Endometrial microvascular endothelial cells (primary cell): ENCODE measurements around the gene MPND. TPM values are rescaled to one million over a fixed set of nuclear protein-coding genes. Genes with fewer than 3 reads are reported as not detected.

Experiments used
- in situ Hi-C: cut with HindIII; loops from 2 replicates; pipeline ENCODE4 v1.10.0; 2017; ENCODE audit warnings: low sequenced_read_pairs, low pct_unique_long_range_greater_than_20kb; ENCODE audit errors: inconsistent ontology term
- total RNA-seq: library from RNA; depleted of rRNA; stranded (reverse); fragments of >200 nt; gene quantifications from one replicate; pipeline ENCODE4 v1.2.3, GENCODE V29; 2015; ENCODE audit errors: inconsistent ontology term

MPND gene, protein sequence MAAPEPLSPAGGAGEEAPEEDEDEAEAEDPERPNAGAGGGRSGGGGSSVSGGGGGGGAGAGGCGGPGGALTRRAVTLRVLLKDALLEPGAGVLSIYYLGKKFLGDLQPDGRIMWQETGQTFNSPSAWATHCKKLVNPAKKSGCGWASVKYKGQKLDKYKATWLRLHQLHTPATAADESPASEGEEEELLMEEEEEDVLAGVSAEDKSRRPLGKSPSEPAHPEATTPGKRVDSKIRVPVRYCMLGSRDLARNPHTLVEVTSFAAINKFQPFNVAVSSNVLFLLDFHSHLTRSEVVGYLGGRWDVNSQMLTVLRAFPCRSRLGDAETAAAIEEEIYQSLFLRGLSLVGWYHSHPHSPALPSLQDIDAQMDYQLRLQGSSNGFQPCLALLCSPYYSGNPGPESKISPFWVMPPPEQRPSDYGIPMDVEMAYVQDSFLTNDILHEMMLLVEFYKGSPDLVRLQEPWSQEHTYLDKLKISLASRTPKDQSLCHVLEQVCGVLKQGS
- total RNA-seq = 3.5 TPM

DNA sequence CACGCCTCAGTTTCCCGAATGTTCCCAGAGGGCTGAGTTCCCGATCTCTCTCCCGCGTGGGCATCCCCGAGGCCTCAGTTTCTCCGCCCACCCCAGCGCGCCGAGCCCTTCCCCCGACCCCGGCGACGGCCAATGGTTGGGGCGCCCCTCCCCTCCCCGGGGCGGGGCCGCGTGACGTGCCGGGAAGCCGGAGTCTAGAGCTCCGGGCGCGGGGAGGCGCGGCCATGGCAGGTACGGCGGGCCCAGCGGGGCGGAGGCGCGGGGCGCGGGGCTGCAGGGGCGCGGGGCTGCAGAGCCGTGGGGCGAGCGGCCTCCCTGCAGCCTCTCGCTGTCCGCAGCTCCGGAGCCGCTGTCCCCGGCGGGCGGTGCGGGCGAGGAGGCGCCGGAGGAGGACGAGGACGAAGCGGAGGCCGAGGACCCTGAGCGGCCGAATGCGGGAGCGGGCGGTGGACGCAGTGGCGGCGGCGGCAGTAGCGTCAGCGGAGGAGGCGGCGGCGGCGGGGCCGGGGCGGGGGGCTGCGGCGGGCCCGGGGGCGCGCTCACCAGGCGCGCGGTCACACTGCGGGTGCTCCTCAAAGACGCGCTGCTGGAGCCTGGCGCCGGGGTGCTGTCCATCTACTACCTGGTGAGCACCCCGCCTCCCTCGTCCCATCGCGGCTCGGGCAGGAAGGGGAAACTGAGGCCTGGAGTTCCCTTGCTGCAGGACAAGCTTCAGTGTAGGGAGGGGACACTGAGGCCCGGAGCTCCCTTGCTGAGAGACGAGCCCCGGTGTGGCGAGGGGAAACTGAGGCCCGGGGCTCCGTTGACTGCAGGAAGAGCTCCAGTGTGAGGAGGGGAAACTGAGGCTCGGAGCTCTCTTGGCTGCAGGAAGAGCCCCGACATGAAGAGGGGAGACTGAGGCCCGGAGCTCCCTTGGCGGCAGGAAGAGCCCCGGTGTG is at the start of gene MPND:
Gene MPND (plus strand): TSS at position 193 of the 938 bp plus-strand sequence. CDS start 32 bp downstream, at position 225.
- in situ Hi-C loops = no loop called here

DNA sequence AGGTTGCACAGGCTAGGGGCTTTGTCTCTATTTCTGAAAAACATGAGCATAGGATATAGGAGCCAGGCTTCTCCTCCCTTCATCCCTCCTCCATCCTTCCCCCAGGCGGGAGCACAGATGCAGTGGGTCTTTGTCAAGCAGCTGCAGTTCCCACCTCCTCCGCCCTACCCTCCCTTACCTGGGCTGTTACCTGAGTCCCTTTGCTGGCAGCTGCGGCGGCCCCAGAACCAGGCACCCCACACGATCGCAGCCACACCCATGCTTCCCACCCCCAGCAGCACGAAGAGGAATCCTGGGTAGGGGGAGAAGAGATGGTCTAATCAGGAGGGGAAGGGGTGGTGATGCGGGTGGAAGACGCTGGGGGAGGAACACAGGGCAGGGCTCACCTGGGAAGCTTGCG is 49.0 kb upstream of the MPND start:
- in situ Hi-C loops = no loop called here

DNA sequence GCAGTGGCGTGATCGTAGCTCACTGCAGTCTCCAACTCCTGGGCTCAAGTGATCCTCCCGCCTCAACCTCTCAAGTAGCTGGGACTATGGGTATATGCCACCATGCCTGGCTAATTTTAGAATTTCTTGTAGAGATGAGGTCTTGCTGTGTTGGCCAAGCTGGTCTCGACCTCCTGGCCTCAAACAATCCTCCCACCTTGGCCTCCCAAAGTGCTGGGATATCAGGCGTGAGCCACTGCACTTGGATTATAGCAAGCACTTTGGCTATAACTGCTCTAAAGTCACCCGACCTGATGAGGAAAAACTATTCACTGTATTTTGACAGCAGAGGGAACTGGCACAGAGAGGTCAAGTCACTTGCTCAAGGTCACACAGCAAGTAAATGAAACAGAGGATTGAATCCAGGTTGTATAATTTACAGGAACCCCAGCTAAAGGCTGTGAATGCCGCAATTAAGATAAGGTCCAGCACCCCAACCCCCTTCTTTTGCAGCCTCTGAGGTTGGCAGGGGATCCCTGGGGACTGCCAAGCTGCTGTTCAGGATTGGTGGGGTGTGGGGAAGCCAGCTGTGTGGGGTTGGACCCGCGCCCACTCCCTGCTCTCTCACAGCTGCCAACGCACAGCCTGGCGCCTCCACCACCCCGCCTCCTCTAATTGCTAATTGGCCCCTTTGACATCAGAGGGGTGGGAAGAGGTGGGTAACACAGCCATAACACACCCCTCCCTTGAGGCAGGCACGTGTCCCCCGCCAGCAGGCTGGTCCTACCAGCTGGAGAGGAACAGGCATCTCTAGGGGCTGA is 47.2 kb upstream of the MPND start:
- in situ Hi-C loops = no loop called here

DNA sequence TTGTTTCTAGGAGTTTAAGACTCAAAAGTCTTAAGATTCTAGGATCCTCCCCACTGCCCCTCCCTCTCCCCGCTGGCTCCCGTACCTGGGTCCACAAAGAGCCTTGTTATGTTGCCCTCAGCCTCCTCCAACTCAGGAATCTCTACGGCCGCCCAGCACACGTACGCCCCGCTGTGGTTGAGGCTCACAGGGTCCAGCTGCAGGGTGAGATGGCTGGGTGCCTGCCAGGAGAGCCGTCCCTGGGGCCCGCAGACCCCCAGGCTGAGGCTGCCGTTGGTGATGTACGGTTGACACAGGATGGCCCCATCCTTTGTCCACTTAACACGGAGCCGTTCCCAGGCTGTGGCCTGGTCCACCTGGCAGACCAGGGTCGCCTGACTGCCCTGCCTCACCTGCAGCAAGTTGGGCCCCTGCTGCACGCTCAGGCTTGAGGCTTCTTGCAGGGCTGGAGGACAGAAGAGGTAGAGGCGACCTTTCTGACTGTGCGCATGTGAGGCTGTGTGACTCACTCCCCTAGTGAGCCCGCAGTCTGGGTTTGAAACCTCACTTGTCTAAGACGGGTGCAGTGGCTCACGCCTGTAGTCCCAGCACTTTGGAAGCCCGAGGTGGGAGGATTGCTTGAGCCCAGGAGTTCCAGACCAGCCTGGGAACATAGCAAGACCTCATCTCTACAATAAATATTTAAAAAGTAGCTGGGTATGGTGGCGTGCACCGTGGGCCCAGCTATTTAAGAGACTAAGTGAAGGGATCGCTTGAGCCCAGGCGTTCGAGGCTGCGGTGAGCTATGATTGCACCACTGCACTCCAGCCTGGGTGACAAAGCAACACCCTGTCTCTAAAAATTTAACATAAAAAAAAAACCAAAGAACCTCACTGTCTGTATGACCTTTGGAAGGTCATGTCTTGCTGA is 45.2 kb upstream of the MPND start:
- in situ Hi-C loops = no loop called here

DNA sequence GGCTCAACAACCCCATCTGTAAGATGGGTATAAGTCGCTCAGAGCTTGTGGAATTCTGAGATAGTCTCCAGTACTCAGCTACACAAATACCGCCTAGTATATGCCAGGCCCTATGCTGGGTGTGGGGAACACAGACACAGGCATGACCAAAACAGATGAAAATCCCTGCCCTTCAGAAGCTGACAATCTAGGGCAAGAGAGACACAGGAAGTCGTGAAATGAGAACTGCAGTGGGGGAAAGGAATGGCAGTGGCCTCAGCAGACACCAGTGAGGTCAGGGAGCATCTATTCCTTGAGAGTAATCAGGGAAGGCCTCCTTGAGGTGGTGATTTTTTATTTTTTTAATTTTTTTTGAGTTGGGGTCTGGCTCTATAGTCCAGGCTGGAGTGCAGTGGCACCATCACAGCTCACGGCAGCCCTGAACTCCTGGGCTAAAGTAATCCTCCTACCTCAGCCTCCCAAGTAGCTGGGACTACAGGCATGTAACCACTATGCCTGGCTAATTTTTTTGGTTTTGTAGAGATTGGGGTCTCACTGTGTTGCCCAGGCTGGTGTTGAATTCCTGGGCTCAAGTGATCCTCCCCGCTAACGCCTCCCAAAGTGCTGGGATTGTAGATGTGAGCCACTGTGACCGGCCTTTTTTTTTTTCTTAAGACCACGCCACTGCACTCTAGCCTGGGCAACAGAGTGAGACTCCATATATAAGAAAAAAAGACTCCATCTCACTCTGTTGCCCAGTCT is 44.4 kb upstream of the MPND start:
- in situ Hi-C loops = no loop called here

DNA sequence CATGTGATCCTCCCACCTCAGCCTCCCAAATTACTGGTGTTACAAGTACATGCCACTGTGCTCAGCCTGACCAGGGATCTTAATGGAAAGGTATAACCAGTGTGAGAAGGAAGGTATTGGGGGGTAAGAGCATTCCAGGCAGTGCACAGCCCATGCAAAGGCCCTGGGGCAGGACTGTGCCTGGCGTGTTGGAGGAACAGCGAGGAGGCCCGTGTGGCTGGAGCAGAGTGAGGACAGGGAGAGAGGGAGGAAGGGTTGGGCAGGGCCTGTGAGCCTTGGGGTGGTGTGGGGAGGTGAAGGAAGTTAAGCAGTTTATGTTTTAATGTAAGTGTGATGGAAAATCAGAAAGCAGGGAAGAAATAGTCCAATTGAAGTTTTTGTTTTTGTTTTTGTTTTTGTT is 42.8 kb upstream of the MPND start:
- in situ Hi-C loops = no loop called here

DNA sequence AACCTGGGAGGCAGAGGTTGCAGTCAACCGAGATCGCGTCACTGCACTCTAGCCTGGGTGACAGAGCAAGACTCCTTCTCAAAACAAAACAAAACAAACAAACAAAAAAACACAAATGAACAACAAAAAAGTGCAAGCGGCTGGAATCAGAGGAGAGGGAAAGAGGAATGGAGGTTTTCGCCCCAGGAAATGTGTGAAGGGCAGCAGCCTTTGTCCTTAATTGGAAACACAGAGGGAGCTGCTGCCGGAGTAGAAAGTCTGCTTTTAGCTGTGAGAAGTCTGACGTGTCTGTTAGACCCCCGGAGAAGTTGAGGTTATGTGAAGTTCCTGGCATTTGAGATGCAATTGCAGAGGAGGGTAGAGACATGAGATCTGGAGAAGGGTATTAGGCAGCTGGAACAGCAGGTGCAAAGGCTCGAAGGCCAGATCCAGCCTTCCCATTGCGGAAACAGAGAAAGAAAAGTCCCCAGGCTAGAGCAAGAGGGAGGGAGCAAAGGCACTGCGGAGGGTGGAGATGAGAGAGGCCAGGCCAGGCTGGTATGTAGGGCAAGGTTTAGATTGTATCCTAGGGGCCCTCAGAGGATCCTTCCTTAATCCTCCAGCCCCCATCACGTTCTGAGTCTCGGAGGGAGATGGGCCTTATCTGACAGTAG is 41.6 kb upstream of the MPND start:
- in situ Hi-C loops = no loop called here

DNA sequence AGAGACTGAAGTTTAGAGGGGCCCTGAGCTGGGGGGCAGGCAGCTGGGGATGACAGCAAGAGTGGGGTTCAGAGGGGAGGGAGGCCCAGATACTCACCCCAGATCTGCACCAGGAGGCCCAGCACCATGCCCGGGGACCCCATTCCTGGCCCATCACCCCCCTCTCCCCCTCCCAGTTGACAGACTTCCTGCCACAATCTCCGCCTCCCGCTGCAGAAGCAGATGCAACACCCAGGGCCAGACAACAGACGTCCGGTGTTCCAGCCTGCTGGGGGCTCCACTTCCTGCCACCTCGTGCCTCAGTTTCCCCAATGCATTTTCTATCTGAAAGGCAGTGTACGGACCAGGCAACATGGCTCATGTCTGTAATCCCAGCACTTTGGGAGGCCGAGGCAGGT is 41.1 kb upstream of the MPND start, which contains the start of gene TMIGD2:
Gene TMIGD2 (minus strand): TSS at position 147 of the 398 bp plus-strand sequence. CDS start 4 bp downstream, at position 143.
- in situ Hi-C loops = no loop called here

DNA sequence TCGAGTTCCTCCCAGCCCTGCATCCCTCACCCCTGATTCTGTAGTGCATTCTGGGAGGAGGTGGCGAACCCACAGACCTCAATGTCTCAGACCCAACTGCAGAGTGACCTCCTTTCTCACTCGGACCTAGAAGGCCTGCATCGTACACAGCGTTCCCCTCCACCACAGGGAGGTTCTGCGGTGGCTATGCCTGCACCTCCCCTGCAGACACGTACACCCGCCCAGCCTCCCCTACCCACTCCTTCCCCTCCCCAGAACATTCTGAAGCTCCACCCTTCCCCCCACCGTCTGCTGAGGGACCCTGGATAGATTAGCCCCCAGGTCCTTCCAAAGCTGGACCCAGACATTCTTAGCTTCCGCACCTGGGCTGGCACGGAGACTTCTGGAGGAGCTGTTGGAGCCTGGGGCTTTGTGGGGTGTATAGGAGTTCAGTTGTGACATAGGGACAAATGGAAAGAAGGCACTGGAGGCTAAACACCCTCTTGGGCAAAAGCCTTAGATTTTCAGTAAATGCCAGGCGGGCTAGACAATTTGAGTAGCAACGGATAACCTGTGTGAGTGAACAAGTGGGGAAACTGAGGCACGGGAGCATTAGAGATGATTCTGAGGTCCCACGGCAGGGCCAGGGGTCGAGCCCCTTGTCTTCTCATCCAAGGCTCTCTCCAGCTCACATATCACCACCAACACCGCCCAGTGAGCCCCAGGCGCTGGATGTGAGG is 39.4 kb upstream of the MPND start:
- in situ Hi-C loops = no loop called here

DNA sequence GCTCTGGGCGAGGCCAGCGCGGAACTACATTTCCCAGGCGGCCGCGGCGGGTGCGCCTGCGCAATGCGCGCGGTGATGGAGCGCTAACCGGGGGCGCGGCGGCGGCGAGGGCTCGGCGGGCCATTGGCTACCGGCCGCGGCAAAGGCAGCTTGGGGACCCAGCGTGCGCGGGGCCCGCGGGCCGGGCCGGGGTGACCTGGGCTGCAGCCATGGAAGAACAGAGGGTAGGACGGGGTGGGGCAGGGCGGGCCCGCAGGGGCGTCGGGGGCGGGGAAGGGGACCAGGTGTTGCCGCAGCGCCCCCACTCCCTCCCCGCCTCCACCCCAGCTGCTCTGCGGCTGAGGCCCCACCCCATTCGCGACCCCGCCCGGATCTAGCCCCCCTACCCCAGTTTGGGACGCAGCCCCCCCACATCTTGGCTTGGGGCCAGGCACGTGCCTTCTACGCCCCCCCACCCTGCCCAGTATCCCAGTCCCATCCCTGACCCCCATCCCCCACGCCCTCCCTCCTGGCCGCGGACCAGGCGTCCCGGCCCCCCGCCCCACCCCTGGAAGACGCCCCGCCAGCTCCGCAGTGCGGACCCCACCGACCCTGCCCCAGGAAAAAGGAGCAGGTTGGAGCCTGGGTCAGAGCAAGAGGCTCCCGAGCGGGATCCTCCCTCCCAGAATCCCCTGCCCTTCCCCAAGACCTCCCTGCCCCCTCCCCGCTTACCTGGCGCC is 38.7 kb upstream of the MPND start, which contains the start of gene FSD1:
Gene FSD1 (plus strand): TSS at position 61 of the 719 bp plus-strand sequence. CDS start 149 bp downstream, at position 210.
- in situ Hi-C loops = no loop called here

DNA sequence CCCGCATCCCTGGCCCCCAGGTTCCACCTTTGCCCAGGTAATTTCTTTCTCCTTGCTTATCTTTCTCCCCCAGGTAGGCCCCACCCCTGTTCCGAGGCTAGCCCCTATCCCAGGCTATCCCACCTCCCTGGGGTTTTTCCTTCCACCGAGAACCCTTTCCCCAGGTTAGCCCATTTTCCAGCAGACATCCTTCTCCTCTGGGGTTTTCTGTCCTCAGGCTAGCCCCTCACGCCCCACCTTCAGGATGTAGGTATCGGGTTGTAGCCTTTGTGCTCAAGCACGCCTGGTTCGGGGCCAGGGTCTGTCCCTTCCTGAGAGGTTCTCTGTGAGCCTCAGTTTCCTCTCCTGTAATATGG is 38.1 kb upstream of the MPND start:
- in situ Hi-C loops = no loop called here

DNA sequence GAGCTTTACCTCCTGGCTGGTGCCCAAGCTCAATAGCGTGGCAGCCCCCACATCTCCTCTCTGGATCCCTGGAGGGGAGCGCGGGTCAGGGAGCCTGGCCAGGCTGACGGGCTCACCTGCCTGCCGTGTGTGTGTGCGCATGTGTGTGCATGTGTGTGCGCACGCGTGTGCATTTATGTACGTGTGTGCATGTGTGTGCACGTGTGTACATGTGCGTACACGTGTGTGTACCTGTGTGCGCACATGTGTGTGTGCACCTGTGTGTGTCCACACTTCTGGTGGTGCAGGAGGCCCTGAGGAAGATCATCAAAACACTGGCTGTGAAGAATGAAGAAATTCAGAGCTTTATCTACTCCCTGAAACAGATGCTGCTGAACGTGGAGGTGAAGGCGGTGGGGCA is 37.7 kb upstream of the MPND start:
- in situ Hi-C loops = no loop called here

DNA sequence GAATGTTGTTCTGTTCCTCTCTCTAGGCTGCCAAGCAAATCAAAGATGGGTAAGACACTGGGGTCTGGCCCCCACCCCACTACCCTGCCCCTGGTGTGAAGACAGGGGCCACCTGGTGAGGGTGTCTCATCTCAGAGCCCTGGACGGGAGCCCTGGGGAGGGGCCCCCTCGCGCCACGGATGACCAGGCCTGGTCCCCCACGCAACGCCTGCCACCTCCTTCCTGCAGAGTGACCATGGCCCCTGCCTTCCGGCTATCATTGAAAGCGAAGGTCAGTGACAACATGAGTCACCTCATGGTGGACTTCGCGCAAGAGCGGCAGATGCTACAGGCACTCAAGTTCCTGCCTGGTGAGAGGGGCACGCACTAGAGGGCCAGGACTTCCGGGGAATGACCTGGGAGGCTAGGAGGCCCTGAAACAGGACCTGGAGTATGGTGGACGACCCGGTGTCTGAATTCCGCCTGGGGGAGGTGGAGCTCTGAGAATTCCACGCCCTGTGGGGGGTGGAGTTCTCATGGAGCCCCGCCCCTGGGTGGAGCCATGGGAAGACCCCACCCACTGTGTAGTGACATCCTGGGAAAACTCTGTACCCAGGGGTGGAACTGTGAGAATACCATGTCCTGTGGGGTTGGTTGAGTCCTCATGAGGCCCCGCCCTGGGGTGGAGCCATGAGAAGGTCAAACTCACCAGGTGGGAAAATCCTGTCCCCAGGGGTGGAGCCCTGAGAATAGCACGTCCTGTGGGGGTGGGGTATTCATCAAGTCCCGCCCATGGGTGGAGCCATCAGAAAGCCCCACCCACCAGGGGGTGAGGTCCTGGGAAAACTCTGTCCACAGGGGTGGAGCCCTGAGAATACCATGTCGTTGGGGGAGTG is 32.9 kb upstream of the MPND start:
- in situ Hi-C loops = no loop called here

DNA sequence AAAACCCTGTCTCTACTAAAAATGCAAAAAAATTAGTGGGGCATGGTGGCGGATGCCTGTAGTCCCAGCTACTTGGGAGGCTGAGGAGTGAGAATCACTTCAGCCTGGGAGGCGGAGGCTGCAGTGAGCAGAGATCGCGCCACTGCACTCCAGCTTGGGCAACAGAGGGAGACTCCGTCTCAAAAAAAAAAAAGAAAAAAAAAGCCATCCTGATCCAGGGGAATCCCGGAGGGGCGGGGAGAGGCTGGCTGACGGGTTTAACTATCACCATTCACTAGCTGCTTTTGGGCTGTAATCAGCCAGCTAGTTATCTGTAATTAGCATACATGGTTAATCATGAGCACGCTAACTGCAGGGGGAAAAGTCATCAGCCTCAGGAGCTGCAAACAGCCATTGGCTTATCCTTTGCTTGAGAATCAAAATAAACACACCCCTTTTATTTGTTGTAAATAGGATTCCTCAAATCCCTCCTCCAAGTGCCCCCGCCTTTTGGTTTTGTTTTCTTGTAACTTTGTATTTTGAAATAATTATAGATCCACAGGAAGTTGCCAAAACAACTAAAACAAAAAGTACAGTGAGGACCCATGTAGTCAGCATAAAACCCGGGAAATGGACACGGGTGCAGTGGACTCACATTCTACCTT is 29.4 kb upstream of the MPND start:
- in situ Hi-C loops = no loop called here
